ENCODE results near the gene KCNJ12. TPM values are rescaled to one million over a fixed set of nuclear protein-coding genes. Genes with fewer than 3 reads are reported as not detected.
A peak's percentile ranks its signal among the peaks of the same experiment; 100 is the strongest.
"Not testable (repeated sequence)": the region's sequence is repeated elsewhere in the genome, so short reads cannot be mapped to it uniquely, and the experiment has no call there.

KCNJ12 gene
- total RNA-seq, 1 donor from 2014 or later, result 0.56 TPM

- H3K9me3 ChIP-seq (ENCODE audit: low read depth), result no peaks in the 10 kb centered on the region
- H3K4me2 ChIP-seq, result no peak overlapping the region
- no peaks in the 10 kb centered on the region for H4K20me1 ChIP-seq (ENCODE audit: low read depth)
- H3K9ac ChIP-seq, result no peak overlapping the region
- no peak overlapping the region for H3K27ac Mint-ChIP-seq
- peaks cover 8% of the 10 kb centered on the region for H3K4me1 ChIP-seq
- no peaks in the 10 kb centered on the region for H3K79me2 ChIP-seq (ENCODE audit: low read depth)
- H2AFZ ChIP-seq (replicated peaks), result no peak overlapping the region
- no peak overlapping the region for H3K27ac ChIP-seq
- H3K4me3 Mint-ChIP-seq, result no peak overlapping the region
- H3K36me3 Mint-ChIP-seq, result no peaks in the 10 kb centered on the region
- H3F3A ChIP-seq (ENCODE audit: low read depth), result peaks cover 6% of the 10 kb centered on the region
- H3K27me3 ChIP-seq, result peaks cover 78% of the 10 kb centered on the region
- H3K36me3 ChIP-seq, result no peaks in the 10 kb centered on the region
- no peak overlapping the region for H3K4me3 ChIP-seq
- peaks cover 19% of the 10 kb centered on the region for H3K4me1 Mint-ChIP-seq
- H3K9me3 Mint-ChIP-seq, result peaks cover 4% of the 10 kb centered on the region
- H3K27me3 Mint-ChIP-seq (ENCODE audit: insufficient read depth, low read depth), result peaks cover 27% of the 10 kb centered on the region
- TF ChIP-seq CTCF (IDR thresholded peaks at IDR 0.05) (no peak), EZH2phosphoT487 (IDR thresholded peaks at IDR 0.05) (no peak), EZH2 (IDR thresholded peaks at IDR 0.05) (no peak)
- DNase-seq (ENCODE audit: low spot score), result no peak
Measured at GRCh38 chr17:21454441-21454840, 78.3 kb downstream of the KCNJ12 start.

DNA sequence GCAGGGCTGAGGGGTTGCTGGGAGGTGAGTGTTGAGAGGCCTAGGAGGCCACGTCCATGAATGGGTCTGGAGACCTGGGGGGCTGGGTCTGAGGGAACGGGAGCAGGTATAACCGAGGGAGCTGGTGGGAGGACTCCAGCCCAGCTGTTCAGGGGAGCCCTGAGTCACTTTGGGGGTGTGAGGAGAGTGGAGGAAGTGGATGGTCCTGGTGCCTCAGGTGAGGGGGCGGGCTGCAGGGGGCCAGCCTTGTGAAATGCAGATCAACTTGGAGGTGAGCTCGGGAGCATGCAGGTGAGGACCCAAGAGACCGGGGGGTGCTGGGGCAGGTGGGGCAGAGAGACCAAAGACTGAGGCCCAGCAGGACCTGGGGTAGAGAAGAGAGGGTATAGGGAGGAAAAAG is 79.6 kb downstream of the KCNJ12 start:
- no peak for TF ChIP-seq EZH2 (IDR thresholded peaks at IDR 0.05)
- TF ChIP-seq EZH2phosphoT487 (IDR thresholded peaks at IDR 0.05), result no peak
- TF ChIP-seq CTCF (IDR thresholded peaks at IDR 0.05), result no peak
- Histone ChIP-seq H3F3A (ENCODE audit: low read depth) (peaks cover 6% of the 10 kb centered on the region), H3K36me3 (no peaks in the 10 kb centered on the region), H3K4me1 (peaks cover 8% of the 10 kb centered on the region), H2AFZ (replicated peaks) (no peak overlapping the region), H3K9ac (no peak overlapping the region), H3K79me2 (ENCODE audit: low read depth) (no peaks in the 10 kb centered on the region), H3K4me2 (no peak overlapping the region), H3K27me3 (peaks cover 90% of the 10 kb centered on the region), H3K4me3 (no peak overlapping the region), H3K9me3 (ENCODE audit: low read depth) (no peaks in the 10 kb centered on the region), H4K20me1 (ENCODE audit: low read depth) (no peaks in the 10 kb centered on the region), H3K27ac (no peak overlapping the region)
- Mint-ChIP-seq H3K9me3 (peaks cover 4% of the 10 kb centered on the region), H3K4me3 (no peak overlapping the region), H3K27ac (no peak overlapping the region), H3K27me3 (ENCODE audit: insufficient read depth, low read depth) (peaks cover 27% of the 10 kb centered on the region), H3K4me1 (peaks cover 19% of the 10 kb centered on the region), H3K36me3 (no peaks in the 10 kb centered on the region)
- DNase-seq (ENCODE audit: low spot score), result no peak

DNA sequence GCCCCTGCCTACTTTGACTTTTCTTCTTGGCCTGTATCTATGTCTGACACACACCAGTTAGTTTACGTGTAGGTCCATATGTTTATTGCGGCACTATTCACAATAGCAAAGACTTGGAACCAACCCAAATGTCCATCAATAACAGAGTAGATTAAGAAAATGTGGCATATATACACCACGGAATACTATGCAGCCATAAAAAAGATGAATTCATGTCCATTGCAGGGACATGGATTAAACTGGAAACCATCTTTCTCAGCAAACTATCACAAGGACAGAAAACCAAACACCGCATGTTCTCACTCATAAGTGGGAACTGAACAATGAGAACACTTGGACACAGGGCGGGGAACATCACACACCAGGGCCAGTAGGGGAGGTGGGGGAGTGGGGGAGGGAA is 80.3 kb downstream of the KCNJ12 start:
- not testable (repeated sequence) for H3F3A ChIP-seq (ENCODE audit: low read depth); H3K9ac ChIP-seq; H3K4me1 ChIP-seq; H3K36me3 ChIP-seq; H3K27ac ChIP-seq; DNase-seq (ENCODE audit: low spot score); H3K9me3 Mint-ChIP-seq; H3K36me3 Mint-ChIP-seq; H2AFZ ChIP-seq (replicated peaks); H3K9me3 ChIP-seq (ENCODE audit: low read depth); H3K27ac Mint-ChIP-seq; H3K79me2 ChIP-seq (ENCODE audit: low read depth); H3K4me3 ChIP-seq; H4K20me1 ChIP-seq (ENCODE audit: low read depth); H3K4me2 ChIP-seq
- Mint-ChIP-seq H3K27me3 (ENCODE audit: insufficient read depth, low read depth) (peaks cover 27% of the 10 kb centered on the region), H3K4me1 (peaks cover 19% of the 10 kb centered on the region), H3K4me3 (peak overlapping the region; percentile 64)
- H3K27me3 ChIP-seq, result peaks cover 92% of the 10 kb centered on the region

DNA sequence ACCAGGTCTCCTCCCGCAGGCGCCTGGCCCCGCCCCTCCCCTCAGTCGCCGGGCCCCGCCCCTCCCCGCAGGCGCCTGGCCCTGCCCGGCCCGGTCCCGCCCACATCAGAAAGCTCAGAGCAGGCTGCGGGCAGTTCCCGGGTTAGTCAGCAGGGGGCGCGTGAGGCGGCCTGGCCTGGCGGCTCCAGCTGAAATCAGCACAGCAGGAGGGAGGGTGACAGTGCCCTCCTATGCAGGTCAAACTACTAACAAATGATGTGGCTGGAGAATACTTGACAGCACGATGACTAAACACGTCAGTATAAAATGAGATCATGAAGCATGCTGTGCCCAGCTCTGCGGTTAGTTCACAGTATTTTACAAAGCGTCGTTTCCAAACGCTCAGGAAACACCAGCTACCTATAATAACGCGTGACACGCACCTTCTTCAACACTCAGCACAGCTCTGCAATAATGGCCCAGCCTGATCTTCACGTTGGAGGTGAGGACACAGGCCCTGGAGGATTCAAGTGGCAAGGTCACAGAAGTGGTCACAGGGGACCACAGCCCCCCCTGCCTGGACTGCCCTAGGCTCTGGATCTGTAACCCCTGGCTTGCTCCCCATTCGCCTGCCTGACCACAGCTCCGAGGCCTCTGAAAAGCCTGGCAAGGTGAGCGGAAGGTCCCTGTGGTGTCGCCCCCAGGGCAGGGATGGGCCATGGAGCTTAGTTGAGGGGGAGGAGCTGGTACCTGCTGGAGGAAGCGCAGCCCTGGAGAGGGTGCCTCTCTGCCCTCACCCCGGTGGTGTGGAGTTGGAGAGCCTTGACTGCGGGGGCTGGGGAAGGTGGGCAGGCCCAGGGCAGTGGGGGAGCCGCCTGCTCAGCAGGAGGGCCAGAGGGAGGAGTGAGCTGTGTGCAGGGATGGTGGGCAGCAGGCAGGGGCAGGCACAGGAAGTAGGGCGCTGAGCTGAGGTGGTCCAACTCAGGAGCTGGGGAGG is 81.2 kb downstream of the KCNJ12 start:
- no peak overlapping the region for H3K27ac ChIP-seq

More for the DNA sequence above, 81.2 kb downstream of the KCNJ12 start:
- no peak overlapping the region for H3K4me3 ChIP-seq
- H3K4me2 ChIP-seq, result peak overlapping the region; percentile 67
- peak; percentile 93 for DNase-seq (ENCODE audit: low spot score)
- H3K4me1 Mint-ChIP-seq, result peaks cover 21% of the 10 kb centered on the region
- H3K9me3 Mint-ChIP-seq, result peaks cover 4% of the 10 kb centered on the region
- no peaks in the 10 kb centered on the region for H3K36me3 ChIP-seq
- H3K4me3 Mint-ChIP-seq, result peak overlapping the region; percentile 53
- no peaks in the 10 kb centered on the region for H4K20me1 ChIP-seq (ENCODE audit: low read depth)
- H3F3A ChIP-seq (ENCODE audit: low read depth), result peaks cover 6% of the 10 kb centered on the region
- H3K27me3 ChIP-seq, result peaks cover 92% of the 10 kb centered on the region
- TF ChIP-seq EZH2phosphoT487 (IDR thresholded peaks at IDR 0.05) (no peak), CTCF (IDR thresholded peaks at IDR 0.05) (peak; percentile 94)
- no peak overlapping the region for H3K27ac Mint-ChIP-seq
- H2AFZ ChIP-seq (replicated peaks), result peak overlapping the region; percentile 85
- H3K4me1 ChIP-seq, result peaks cover 8% of the 10 kb centered on the region
- H3K36me3 Mint-ChIP-seq, result no peaks in the 10 kb centered on the region
- no peak overlapping the region for H3K9ac ChIP-seq
- peaks cover 30% of the 10 kb centered on the region for H3K27me3 Mint-ChIP-seq (ENCODE audit: insufficient read depth, low read depth)
- H3K79me2 ChIP-seq (ENCODE audit: low read depth), result no peaks in the 10 kb centered on the region
- no peaks in the 10 kb centered on the region for H3K9me3 ChIP-seq (ENCODE audit: low read depth)
